ENCODE data around the gene MYCBPAP. TPM values are rescaled to one million over a fixed set of nuclear protein-coding genes. Genes with fewer than 3 reads are reported as not detected.

The MYCBPAP gene
- total RNA-seq, 1 donor from 2014 or later, result not detected

- ATAC-seq (no peak), DNase-seq (ENCODE audit: low spot score) (no peak)
Observed at GRCh38 chr17:50484386-50485155, 23.7 kb upstream of the MYCBPAP start.

- no peak for ATAC-seq
- DNase-seq (ENCODE audit: low spot score), result no peak
Observed at GRCh38 chr17:50487213-50488096, 20.8 kb upstream of the MYCBPAP start.

- ATAC-seq (no peak), DNase-seq (ENCODE audit: low spot score) (no peak)
Observed at GRCh38 chr17:50488880-50489279, 19.4 kb upstream of the MYCBPAP start.

GRCh38 chr17:50491505-50491904 lies 16.7 kb upstream of the MYCBPAP start:
- ATAC-seq, result no peak

GRCh38 chr17:50492214-50492613 lies 16.0 kb upstream of the MYCBPAP start:
- DNase-seq (ENCODE audit: low spot score) (no peak), ATAC-seq (no peak)

More at GRCh38 chr17:50491505-50491904, 16.7 kb upstream of the MYCBPAP start:
- no peak for DNase-seq (ENCODE audit: low spot score)

GRCh38 chr17:50493744-50494143 lies 14.5 kb upstream of the MYCBPAP start:
- ATAC-seq (no peak), DNase-seq (ENCODE audit: low spot score) (no peak)

- DNase-seq (ENCODE audit: low spot score) (no peak), ATAC-seq (no peak)
Observed at GRCh38 chr17:50495217-50495823, 12.9 kb upstream of the MYCBPAP start.

GRCh38 chr17:50495918-50496317 lies 12.3 kb upstream of the MYCBPAP start:
- DNase-seq (ENCODE audit: low spot score), result no peak
- no peak for ATAC-seq

GRCh38 chr17:50498021-50498874 lies 10.0 kb upstream of the MYCBPAP start:
- DNase-seq (ENCODE audit: low spot score), result no peak
- no peak for ATAC-seq

GRCh38 chr17:50499270-50499669 lies 9.0 kb upstream of the MYCBPAP start:
- no peak for ATAC-seq
- no peak for DNase-seq (ENCODE audit: low spot score)

- no peak for ATAC-seq
- no peak for DNase-seq (ENCODE audit: low spot score)
Observed at GRCh38 chr17:50499721-50500120, 8.5 kb upstream of the MYCBPAP start.

GRCh38 chr17:50501054-50501453 lies 7.2 kb upstream of the MYCBPAP start:
- DNase-seq (ENCODE audit: low spot score) (no peak), ATAC-seq (peak; percentile 50)

GRCh38 chr17:50502301-50502990 lies 5.8 kb upstream of the MYCBPAP start:
- ATAC-seq, result no peak
- no peak for DNase-seq (ENCODE audit: low spot score)

GRCh38 chr17:50505591-50506130 lies 2.6 kb upstream of the MYCBPAP start:
- no peak for ATAC-seq
- DNase-seq (ENCODE audit: low spot score), result no peak

- DNase-seq (ENCODE audit: low spot score), result no peak
- ATAC-seq, result no peak
Observed at GRCh38 chr17:50506298-50506697, 1.9 kb upstream of the MYCBPAP start.

- DNase-seq (ENCODE audit: low spot score) (no peak), ATAC-seq (no peak)
Observed at GRCh38 chr17:50508573-50509460, 578 bp downstream of the MYCBPAP start.

GRCh38 chr17:50511058-50511457 lies 2.8 kb downstream of the MYCBPAP start:
- DNase-seq (ENCODE audit: low spot score), result no peak
- no peak for ATAC-seq

GRCh38 chr17:50513495-50513894 lies 5.3 kb downstream of the MYCBPAP start:
- DNase-seq (ENCODE audit: low spot score), result no peak
- no peak for ATAC-seq

GRCh38 chr17:50514388-50514787 lies 6.1 kb downstream of the MYCBPAP start:
- peak; percentile 20 for ATAC-seq
- no peak for DNase-seq (ENCODE audit: low spot score)
